HEK293 (cell line): ENCODE results near the gene CLEC16A.

Experiments
- CTCF ChIA-PET: fragments of 350-600 bp; formaldehyde crosslinking; extraction: SDS; loops from one replicate; lab custom pipeline; 2021; ENCODE audit warnings: antibody characterized with exemption; lab: Yijun Ruan, JAX
- POLR2A ChIA-PET: fragments of 300-600 bp; formaldehyde crosslinking; extraction: SDS; loops from one replicate; lab custom pipeline; 2020; ENCODE audit warnings: antibody characterized with exemption, inconsistent platforms; lab: Yijun Ruan, JAX
- H3K27ac ChIP-seq: fragments of 200-500 bp; sonication (Bioruptor generic); 2 replicates; pipeline ENCODE4 v1.5.1; 2014; ENCODE audit warnings: low read depth, low read length, control low read depth, inconsistent platforms; ENCODE audit errors: extremely low read depth
- H3K36me3 ChIP-seq, 2 experiments: fragments of 200-500 bp in 1 of 2; sonication (Bioruptor generic) in 1 of 2; 1 replicate in 1 of 2; 2 replicates in 1 of 2; pipeline ENCODE4 v1.5.1; 2014 to 2017; ENCODE audit warnings: inconsistent platforms in 2 of 2, low read length in 2 of 2; ENCODE audit not compliant: control insufficient read depth in 2 of 2, insufficient read depth in 1 of 2
- H3K4me1 ChIP-seq: fragments of 200-500 bp; sonication (Bioruptor generic); 2 replicates; pipeline ENCODE4 v1.5.1; 2014; ENCODE audit warnings: mild to moderate bottlenecking, low read length, inconsistent platforms; ENCODE audit not compliant: control insufficient read depth, insufficient read depth
- H3K4me3 ChIP-seq: 2 replicates; pipeline ENCODE4 v1.5.1; 2011; ENCODE audit warnings: low read depth, mild to moderate bottlenecking, control low read depth, low read length, moderate library complexity
- H3K9me3 ChIP-seq: fragments of 200-500 bp; sonication (Bioruptor generic); 2 replicates; pipeline ENCODE4 v1.5.1; 2014; ENCODE audit warnings: low read depth, low read length, inconsistent platforms; ENCODE audit not compliant: control insufficient read depth, insufficient read depth
- FEZF1 ChIP-seq: fragments of 450-650 bp; formaldehyde crosslinking; IDR thresholded peaks from 2 replicates; pipeline ENCODE4 v1.5.1; 2016; ENCODE audit warnings: missing biosample characterization, missing genetic modification characterization
- GFI1B ChIP-seq: fragments of 450-650 bp; formaldehyde crosslinking; IDR thresholded peaks from 2 replicates; pipeline ENCODE4 v1.5.1; 2016; ENCODE audit warnings: missing biosample characterization, missing genetic modification characterization
- HIC1 ChIP-seq: fragments of 450-650 bp; formaldehyde crosslinking; IDR thresholded peaks from 2 replicates; pipeline ENCODE4 v1.5.1; 2016; ENCODE audit warnings: missing biosample characterization, missing genetic modification characterization
- KLF10 ChIP-seq: fragments of 450-650 bp; IDR thresholded peaks from 2 replicates; pipeline ENCODE4 v1.5.1; 2018; ENCODE audit warnings: missing biosample characterization, mild to moderate bottlenecking, missing genetic modification characterization
- KLF9 ChIP-seq: fragments of 450-650 bp; formaldehyde crosslinking; IDR thresholded peaks from 2 replicates; pipeline ENCODE4 v1.5.1; 2016; ENCODE audit warnings: missing biosample characterization, missing genetic modification characterization, low read depth
- MZF1 ChIP-seq: fragments of 450-650 bp; formaldehyde crosslinking; IDR thresholded peaks from 2 replicates; pipeline ENCODE4 v1.5.1; 2017; ENCODE audit warnings: missing biosample characterization, missing genetic modification characterization, borderline replicate concordance
- PRDM4 ChIP-seq: fragments of 450-650 bp; formaldehyde crosslinking; IDR thresholded peaks from 2 replicates; pipeline ENCODE4 v1.5.1; 2017; ENCODE audit warnings: missing biosample characterization, missing genetic modification characterization
- TRIM28 ChIP-seq: IDR thresholded peaks from 2 replicates; pipeline ENCODE4 v1.6.1; 2011; ENCODE audit warnings: low read length, control low read depth, borderline replicate concordance
- ZFP3 ChIP-seq: fragments of 450-650 bp; formaldehyde crosslinking; IDR thresholded peaks from 2 replicates; pipeline ENCODE4 v1.5.1; 2016; ENCODE audit warnings: low read depth, missing biosample characterization, missing genetic modification characterization
- ZIC2 ChIP-seq: fragments of 450-650 bp; formaldehyde crosslinking; IDR thresholded peaks from 2 replicates; pipeline ENCODE4 v1.5.1; 2016; ENCODE audit warnings: missing biosample characterization, missing genetic modification characterization
- ZNF175 ChIP-seq: fragments of 450-650 bp; formaldehyde crosslinking; IDR thresholded peaks from 2 replicates; pipeline ENCODE4 v1.5.1; 2016; ENCODE audit warnings: missing biosample characterization, missing genetic modification characterization
- ZNF211 ChIP-seq: fragments of 450-650 bp; formaldehyde crosslinking; IDR thresholded peaks from 2 replicates; pipeline ENCODE4 v1.5.1; 2016; ENCODE audit warnings: low read depth, missing biosample characterization, missing genetic modification characterization
- ZNF324 ChIP-seq: fragments of 450-650 bp; formaldehyde crosslinking; IDR thresholded peaks from 2 replicates; pipeline ENCODE4 v1.5.1; 2016; ENCODE audit warnings: missing biosample characterization, missing genetic modification characterization
- ZNF558 ChIP-seq: fragments of 450-650 bp; formaldehyde crosslinking; IDR thresholded peaks from 2 replicates; pipeline ENCODE4 v1.5.1; 2016; ENCODE audit warnings: missing biosample characterization, missing genetic modification characterization
- ZNF585B ChIP-seq: fragments of 450-650 bp; formaldehyde crosslinking; IDR thresholded peaks from 2 replicates; pipeline ENCODE4 v1.5.1; 2016; ENCODE audit warnings: missing biosample characterization, missing genetic modification characterization
- ZNF747 ChIP-seq: fragments of 450-650 bp; formaldehyde crosslinking; IDR thresholded peaks from 2 replicates; pipeline ENCODE4 v1.5.1; 2016; ENCODE audit warnings: missing biosample characterization, missing genetic modification characterization
- ZNF777 ChIP-seq: fragments of 450-650 bp; formaldehyde crosslinking; IDR thresholded peaks from 2 replicates; pipeline ENCODE4 v1.5.1; 2017; ENCODE audit warnings: missing biosample characterization, missing genetic modification characterization, borderline replicate concordance
- ZNF843 ChIP-seq: fragments of 450-650 bp; formaldehyde crosslinking; IDR thresholded peaks from 2 replicates; pipeline ENCODE4 v1.5.1; 2016; ENCODE audit warnings: missing biosample characterization, missing genetic modification characterization
- ZSCAN4 ChIP-seq: fragments of 450-650 bp; formaldehyde crosslinking; IDR thresholded peaks from 2 replicates; pipeline ENCODE4 v1.5.1; 2017; ENCODE audit warnings: missing biosample characterization, missing genetic modification characterization

CLEC16A gene

GRCh38 chr16:11047057-11047456 lies 102.7 kb downstream of the CLEC16A start (continued):
- 0 out of 2 replicates have a peak, but pooled peaks have one; percentile 26 for TF ChIP-seq KLF10
- peak; percentile 82 for TF ChIP-seq FEZF1 (tag by site-specific recombination)
- TF ChIP-seq ZIC2: no peak
- TF ChIP-seq HIC1 (tag by site-specific recombination): 0 out of 2 replicates have a peak, but pooled peaks have one; percentile 35
- TF ChIP-seq ZNF843 (tag by site-specific recombination): peak; percentile 65
- peak; percentile 66 for TF ChIP-seq ZSCAN4 (tag by site-specific recombination)
- TF ChIP-seq PRDM4: peak; percentile 62
- TF ChIP-seq GFI1B: no peak
- no peak for TF ChIP-seq ZNF585B

- H3K36me3 ChIP-seq: peaks cover 3 to 45% of the 10 kb centered on the region in 2 experiments; a peak in 2 of 3 replicates
These were observed 103.8 kb downstream of the CLEC16A start for GRCh38 chr16:11047939-11048800.

GRCh38 chr16:11049396-11050059 lies 105.2 kb downstream of the CLEC16A start:
- ChIA-PET CTCF (interaction anchor here (0.6 to 1.8 kb wide), 2 partner anchors 32 to 208 kb away, joined by 3 to 4 read pairs; no protein-coding TSS in a partner anchor), POLR2A (no interaction called here)
- no peak overlapping the region for H3K4me3 ChIP-seq
- H3K4me1 ChIP-seq: peaks cover 9% of the 10 kb centered on the region
- no peaks in the 10 kb centered on the region for H3K9me3 ChIP-seq
- TF ChIP-seq MZF1 (tag by site-specific recombination) (no peak), ZNF747 (tag by site-specific recombination) (no peak), KLF9 (tag by site-specific recombination) (no peak), ZFP3 (tag by site-specific recombination) (no peak), TRIM28 (no peak), ZNF324 (tag by site-specific recombination) (no peak)
- no peak overlapping the region for H3K27ac ChIP-seq
- peaks cover 0 to 41% of the 10 kb centered on the region in 2 experiments; a peak in 2 of 3 replicates for H3K36me3 ChIP-seq

More at GRCh38 chr16:11047939-11048800, 103.8 kb downstream of the CLEC16A start:
- H3K4me1 ChIP-seq: peaks cover 9% of the 10 kb centered on the region
- TF ChIP-seq ZNF777 (tag by site-specific recombination) (no peak), ZNF211 (tag by site-specific recombination) (no peak), ZNF558 (tag by site-specific recombination) (no peak), ZNF175 (tag by site-specific recombination) (no peak)
- no peak overlapping the region for H3K4me3 ChIP-seq
- POLR2A ChIA-PET: no interaction called here
- H3K27ac ChIP-seq: no peak overlapping the region
- H3K9me3 ChIP-seq: no peaks in the 10 kb centered on the region
- CTCF ChIA-PET: no interaction called here
